HG03520 (cell line): ENCODE results near the gene RFLNA.

Source experiments
- ATAC-seq: cut with Tn5 transposase; IDR thresholded peaks from one replicate; pipeline ENCODE4 v1.9.1; 2021; ENCODE audit warnings: mild to moderate bottlenecking, moderate library complexity; ENCODE audit not compliant: unreplicated experiment

RFLNA gene, protein sequence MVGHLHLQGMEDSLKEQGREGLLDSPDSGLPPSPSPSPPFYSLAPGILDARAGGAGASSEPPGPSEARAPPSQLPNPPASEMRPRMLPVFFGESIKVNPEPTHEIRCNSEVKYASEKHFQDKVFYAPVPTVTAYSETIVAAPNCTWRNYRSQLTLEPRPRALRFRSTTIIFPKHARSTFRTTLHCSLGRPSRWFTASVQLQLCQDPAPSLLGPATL

DNA sequence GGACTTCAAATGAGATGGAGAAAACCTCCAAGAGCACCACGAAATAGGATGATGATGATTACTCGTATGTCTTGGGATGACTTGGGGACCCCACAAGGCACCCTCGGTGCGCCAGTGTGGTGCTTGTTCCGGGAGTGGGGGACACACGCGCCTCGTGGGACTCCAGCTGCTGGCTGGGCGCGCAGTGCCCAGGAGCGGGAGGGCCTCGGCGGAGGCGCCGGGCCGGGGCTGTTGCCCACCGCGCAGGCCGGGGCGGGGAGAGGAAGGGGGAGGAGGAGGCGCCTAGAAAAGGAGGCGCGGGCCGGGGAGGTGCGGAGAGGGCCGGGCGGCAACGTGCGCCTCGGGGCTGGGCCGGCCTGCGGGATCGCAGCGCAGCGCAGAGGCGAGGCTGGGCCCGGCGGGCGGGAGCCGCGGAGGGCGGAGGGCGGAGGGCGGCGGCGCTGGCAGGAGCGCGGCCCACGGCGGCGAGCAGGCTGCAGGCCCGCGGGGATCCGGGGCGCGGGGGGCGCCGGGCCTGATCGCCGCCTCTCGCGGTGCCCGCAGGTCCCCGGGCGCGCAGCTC, at the start of gene RFLNA:
TSS of gene RFLNA (plus strand) at position 314 of the 562 bp plus-strand sequence. CDS start 337 bp downstream, outside the sequence.
- ATAC-seq, result no peak

GRCh38 chr12:124247331-124247730, 47.6 kb upstream of the RFLNA start:
- ATAC-seq, result no peak

DNA sequence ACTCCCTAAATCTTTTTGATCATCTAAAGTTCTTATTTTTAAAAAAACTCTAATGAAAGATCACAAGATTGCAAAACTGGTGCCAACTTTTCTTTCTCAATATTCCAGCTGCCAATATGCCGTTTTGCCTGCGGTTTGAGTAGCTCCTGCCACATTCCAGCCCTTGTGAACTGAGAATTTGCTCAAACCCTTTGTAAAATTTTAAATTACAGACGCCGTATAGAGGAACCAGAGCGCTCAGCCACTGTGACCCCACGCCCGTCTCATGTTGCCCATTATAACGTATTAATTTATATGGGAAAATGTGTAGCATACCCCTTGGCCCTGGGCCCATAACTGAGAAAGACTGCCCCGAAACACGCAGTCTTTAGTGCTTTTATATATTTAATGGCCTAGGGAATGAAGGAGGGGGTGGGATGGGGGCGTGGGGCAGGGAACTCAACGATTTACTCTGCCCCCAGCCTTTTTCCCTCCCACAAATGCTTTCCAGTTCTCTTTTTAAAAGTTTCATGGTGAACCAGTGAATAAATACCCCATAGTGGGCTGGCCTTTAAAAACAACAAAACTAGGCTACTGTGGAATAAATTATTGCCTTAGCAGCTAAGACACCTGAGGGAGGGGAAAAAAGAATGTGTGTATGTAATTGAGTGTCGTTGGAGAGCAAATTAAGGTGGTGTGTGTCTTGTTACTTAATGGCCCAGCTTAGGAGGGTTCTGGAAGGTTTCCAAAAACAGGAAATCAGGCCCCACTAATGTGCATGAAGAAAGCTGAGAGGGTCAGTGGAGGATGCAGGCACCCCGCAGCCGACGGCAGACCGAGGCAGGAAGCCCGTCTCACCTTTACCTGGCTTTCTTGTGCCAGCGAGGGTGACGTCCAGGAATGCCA, 45.7 kb upstream of the RFLNA start:
- ATAC-seq, result no peak

GRCh38 chr12:124251186-124251585, 43.7 kb upstream of the RFLNA start:
- no peak for ATAC-seq

GRCh38 chr12:124252964-124253363, 41.9 kb upstream of the RFLNA start:
- ATAC-seq, result no peak

DNA sequence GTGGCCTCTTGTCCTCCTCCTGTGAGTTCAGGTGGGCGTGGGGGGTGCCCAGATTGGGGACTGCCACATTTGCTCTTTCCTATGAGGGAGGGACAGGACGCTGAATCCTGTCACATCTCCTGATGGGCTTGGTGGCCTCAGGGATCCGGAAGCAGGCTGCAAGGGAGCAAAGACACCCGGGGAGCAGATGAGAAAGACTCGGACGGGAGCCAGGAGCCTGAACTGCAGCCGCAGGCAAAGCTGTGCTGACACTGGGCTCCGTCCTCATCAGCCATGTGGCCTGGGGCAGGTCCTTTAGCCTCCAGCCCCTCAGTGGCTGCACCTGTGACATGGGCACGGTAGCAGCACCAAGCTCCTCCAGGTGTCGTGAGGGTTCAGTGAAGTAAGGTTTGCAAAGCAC, 40.8 kb upstream of the RFLNA start:
- ATAC-seq, result no peak

GRCh38 chr12:124259154-124260066, 35.5 kb upstream of the RFLNA start:
- no peak for ATAC-seq

GRCh38 chr12:124261885-124262284, 33.0 kb upstream of the RFLNA start:
- no peak for ATAC-seq

- no peak for ATAC-seq
Observed at GRCh38 chr12:124264089-124264795, 30.7 kb upstream of the RFLNA start.

- no peak for ATAC-seq
Observed at GRCh38 chr12:124264879-124265278, 30.0 kb upstream of the RFLNA start.

DNA sequence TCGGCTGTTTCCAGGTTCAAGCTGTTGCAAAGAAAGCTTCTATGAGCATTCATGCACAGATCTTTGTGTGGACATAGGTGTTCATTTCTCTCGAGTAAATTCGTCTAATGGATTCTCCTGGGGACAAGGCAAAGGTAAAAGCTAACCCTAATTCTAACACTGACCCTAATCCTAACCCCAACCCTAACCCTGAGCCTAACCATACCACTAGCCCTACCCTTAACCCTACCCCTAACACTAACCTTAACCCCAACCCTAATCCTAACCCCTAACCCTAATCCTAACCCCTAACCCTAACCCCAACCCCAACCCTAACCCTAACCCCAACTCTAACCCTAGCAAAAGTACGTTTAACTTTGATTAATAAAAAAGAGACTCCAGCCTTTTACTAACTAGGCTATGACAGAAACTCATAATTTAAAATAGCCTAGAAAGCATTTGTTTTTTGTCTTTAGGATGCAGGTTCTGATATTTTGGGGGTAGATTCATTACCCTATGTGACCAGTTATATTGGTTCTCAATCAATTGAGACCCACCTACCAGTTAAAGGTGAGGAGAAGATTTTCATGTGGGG, 27.6 kb upstream of the RFLNA start:
- no peak for ATAC-seq

DNA sequence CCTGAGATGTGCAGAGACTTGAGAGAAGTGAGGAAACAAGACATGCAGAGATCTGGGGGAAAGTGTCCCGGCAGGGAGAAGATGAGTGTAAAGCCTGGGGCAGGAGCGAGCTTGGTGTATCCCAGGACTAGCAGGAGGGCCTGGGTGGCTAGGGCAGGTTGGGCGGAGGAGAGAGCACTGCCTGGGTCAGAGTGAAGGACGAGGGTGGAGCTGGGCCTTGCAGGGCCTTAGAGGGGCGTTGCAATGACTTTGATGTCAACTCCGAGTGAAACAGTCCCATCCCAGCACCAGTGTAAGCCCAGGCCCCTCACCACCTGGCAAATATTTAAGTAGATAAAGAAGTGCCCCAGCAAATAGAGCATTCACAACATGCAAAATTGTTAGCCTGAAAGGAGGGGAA, 24.2 kb upstream of the RFLNA start:
- ATAC-seq, result no peak

DNA sequence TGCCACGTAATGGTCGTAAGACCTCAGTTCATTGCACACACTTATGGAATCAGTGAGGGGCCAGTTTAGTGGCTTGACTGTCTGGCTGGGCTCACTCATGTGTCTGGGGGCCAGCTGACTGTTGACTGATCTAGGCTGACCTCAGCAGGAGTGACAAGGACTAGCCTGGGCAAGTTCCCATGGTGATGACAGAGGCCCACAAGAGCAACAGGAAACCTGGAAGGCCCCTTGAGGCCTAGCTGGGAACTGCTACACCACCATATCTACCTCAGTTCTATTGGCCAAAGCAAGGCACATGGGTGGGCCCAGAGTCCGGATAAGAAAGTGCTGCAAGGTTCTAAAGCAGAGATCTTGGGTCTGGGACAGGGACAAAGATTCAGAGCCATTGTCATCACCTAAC, 21.3 kb upstream of the RFLNA start:
- ATAC-seq, result peak; percentile 78

DNA sequence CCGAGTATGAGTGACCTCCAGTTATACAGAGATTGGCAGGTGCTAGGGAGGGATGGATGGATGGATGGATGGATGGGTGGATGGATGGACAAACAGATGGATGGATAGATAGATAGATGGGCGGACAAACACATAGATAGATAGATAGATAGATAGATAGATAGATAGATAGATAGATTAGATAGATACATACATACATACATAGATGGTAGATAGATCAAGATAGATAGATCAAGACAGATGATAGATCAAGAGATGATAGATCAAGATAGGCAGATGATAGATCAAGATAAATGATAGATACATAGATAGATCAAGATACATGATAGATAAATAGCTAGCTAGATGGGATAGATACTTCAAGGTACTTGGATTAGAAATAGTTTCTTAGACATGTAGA, 18.6 kb upstream of the RFLNA start:
- ATAC-seq, result no peak

DNA sequence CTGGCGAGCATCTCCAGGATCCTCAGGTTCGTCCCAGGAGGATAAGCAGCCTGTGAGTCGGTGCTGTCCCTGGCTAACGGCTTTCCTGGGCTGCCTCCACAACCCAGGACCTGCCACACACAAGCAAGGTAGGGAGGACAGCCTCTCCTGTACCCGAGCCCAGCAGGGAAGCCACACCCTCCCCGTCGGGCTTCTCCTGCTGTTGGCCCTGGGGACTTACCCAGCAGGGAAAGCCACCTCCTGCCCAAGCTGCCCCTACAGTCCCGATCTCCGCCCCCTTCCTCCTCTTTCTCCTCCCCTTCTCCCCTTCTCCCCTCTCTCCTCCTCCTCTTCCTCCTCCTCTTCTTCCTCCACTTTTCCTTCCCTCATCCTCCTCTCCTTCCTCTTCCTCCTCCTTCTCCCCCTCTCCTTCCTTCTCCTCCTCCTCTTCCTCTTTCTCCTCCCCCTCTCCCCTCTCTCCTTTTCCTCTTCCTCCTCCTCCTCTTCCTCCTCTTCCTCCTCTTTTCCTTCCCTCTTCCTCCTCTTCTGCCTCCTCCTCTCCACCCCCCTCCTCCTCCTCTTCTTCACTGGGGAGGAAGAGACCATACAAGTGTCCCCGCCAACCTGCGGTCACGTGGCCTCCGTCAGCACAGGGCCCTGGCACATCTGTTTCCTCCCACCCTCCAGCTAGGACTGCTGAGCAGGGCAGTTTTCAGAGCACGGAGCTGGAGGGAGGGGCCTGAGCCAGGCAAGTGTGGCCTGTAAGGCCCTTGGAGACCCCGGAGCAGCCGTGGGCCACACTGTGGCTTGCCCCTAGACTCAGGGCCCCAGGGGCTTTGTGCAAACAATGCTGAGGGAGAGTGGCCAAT, 17.3 kb upstream of the RFLNA start:
- ATAC-seq, result no peak

GRCh38 chr12:124278389-124279101, 16.3 kb upstream of the RFLNA start:
- no peak for ATAC-seq

DNA sequence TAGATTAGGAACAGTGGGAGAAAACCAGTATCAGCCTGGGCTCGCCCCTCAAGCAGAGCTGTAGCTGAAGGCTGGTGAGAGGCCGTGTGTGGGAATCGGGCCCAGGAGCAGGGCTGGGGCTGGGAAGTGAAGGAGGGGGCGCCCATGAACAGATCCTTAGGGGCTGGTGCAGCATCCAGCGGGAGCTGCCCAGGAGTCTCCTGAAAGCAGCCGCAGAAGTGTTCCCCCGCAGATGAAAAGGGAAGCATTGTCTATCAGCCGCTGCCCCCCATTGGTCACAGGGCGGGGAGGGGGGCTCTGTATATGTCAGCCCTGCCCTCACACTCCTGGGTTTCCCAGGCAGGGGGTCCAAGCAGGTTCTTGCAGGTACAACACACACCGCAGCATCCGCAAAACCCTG, 15.6 kb upstream of the RFLNA start:
- ATAC-seq, result no peak

DNA sequence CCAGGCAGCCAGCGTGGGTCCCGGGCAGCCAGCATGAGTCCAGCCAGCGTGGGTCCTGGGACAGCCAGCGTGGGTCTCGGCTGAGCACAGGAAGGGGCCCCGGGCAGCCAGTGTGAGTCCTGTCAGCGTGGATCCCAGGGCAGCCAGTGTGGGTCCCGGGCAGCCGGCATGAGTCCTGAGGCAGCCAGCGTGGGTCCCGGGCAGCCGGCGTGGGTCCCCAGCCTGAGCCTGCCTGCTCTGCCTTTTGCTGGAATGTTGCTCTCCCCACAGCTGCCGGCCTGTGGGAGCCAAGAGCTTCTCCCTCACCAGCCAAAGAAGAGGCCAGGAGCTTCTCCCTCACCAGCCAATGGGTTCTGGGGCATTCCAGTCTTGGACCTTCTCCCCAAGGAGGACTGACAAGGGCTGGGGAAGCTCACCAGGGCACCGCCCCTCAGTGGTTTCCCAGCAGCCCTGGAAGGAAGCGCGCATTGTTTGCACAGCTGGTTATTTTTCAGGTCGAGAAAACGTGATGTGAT, 15.0 kb upstream of the RFLNA start:
- no peak for ATAC-seq
